ENCODE measurements around the gene ATXN7L2.

ATXN7L2 gene

GRCh38 chr1:109504974-109505373, 21.3 kb downstream of the ATXN7L2 start:
- 82 to 90% methylated on average over 1 of the region's 1 CpG for whole genome bisulfite sequencing, 2 experiments
- Histone ChIP-seq H3K4me3 (ENCODE audit: insufficient read depth, low read depth, low read length) (no peak overlapping the region), H3K9me3 (ENCODE audit: control insufficient read depth, low read length) (no peaks in the 10 kb centered on the region), H3K36me3 (ENCODE audit: control insufficient read depth, insufficient read depth, low read length) (no peaks in the 10 kb centered on the region), H3K27me3 (ENCODE audit: control insufficient read depth, insufficient read depth, low read length, poor library complexity, severe bottlenecking) (peaks cover 19% of the 10 kb centered on the region), H3K27ac (ENCODE audit: insufficient read depth, low read depth, low read length, poor library complexity, severe bottlenecking) (no peak overlapping the region), H3K4me1 (ENCODE audit: control insufficient read depth, insufficient read depth, low read length) (peaks cover 4% of the 10 kb centered on the region)

- 92% methylated on average over 25 of the region's 25 CpGs for WGBS, 2 experiments
- Histone ChIP-seq H3K27ac (ENCODE audit: insufficient read depth, low read depth, low read length, poor library complexity, severe bottlenecking) (no peak overlapping the region), H3K36me3 (ENCODE audit: control insufficient read depth, insufficient read depth, low read length) (no peaks in the 10 kb centered on the region), H3K9me3 (ENCODE audit: control insufficient read depth, low read length) (no peaks in the 10 kb centered on the region), H3K4me1 (ENCODE audit: control insufficient read depth, insufficient read depth, low read length) (peaks cover 11% of the 10 kb centered on the region), H3K27me3 (ENCODE audit: control insufficient read depth, insufficient read depth, low read length, poor library complexity, severe bottlenecking) (peaks cover 50% of the 10 kb centered on the region), H3K4me3 (ENCODE audit: insufficient read depth, low read depth, low read length) (no peak overlapping the region)
These were observed 24.5 kb downstream of the ATXN7L2 start for GRCh38 chr1:109508001-109508872.

- Histone ChIP-seq H3K4me1 (ENCODE audit: control insufficient read depth, insufficient read depth, low read length) (peaks cover 11% of the 10 kb centered on the region), H3K27me3 (ENCODE audit: control insufficient read depth, insufficient read depth, low read length, poor library complexity, severe bottlenecking) (peaks cover 50% of the 10 kb centered on the region), H3K36me3 (ENCODE audit: control insufficient read depth, insufficient read depth, low read length) (no peaks in the 10 kb centered on the region), H3K4me3 (ENCODE audit: insufficient read depth, low read depth, low read length) (peak overlapping the region; percentile 54), H3K27ac (ENCODE audit: insufficient read depth, low read depth, low read length, poor library complexity, severe bottlenecking) (no peak overlapping the region), H3K9me3 (ENCODE audit: control insufficient read depth, low read length) (no peaks in the 10 kb centered on the region)
- 68 to 80% methylated on average over 5 to 7 of the region's 7 CpGs for WGBS, 2 experiments
These were observed 25.1 kb downstream of the ATXN7L2 start for GRCh38 chr1:109508873-109509175.

- Histone ChIP-seq H3K36me3 (ENCODE audit: control insufficient read depth, insufficient read depth, low read length) (no peaks in the 10 kb centered on the region), H3K4me1 (ENCODE audit: control insufficient read depth, insufficient read depth, low read length) (peaks cover 11% of the 10 kb centered on the region), H3K9me3 (ENCODE audit: control insufficient read depth, low read length) (no peaks in the 10 kb centered on the region), H3K27ac (ENCODE audit: insufficient read depth, low read depth, low read length, poor library complexity, severe bottlenecking) (no peak within 1 kb of the TSS), H3K27me3 (ENCODE audit: control insufficient read depth, insufficient read depth, low read length, poor library complexity, severe bottlenecking) (peaks cover 50% of the 10 kb centered on the region), H3K4me3 (ENCODE audit: insufficient read depth, low read depth, low read length) (peak within 1 kb of the TSS; percentile 54)
- WGBS, 2 experiments, result 1% methylated on average over 100 of the region's 100 CpGs
These were observed 25.8 kb downstream of the ATXN7L2 start, which contains the start of gene AMIGO1 for GRCh38 chr1:109509176-109510134. TSS of gene AMIGO1 (minus strand) at chr1:109509727. CDS start at chr1:109508912, 815 bp downstream.

GRCh38 chr1:109513110-109513710, 29.5 kb downstream of the ATXN7L2 start:
- Histone ChIP-seq H3K36me3 (ENCODE audit: control insufficient read depth, insufficient read depth, low read length) (no peaks in the 10 kb centered on the region), H3K27me3 (ENCODE audit: control insufficient read depth, insufficient read depth, low read length, poor library complexity, severe bottlenecking) (peaks cover 46% of the 10 kb centered on the region), H3K4me1 (ENCODE audit: control insufficient read depth, insufficient read depth, low read length) (peaks cover 11% of the 10 kb centered on the region), H3K27ac (ENCODE audit: insufficient read depth, low read depth, low read length, poor library complexity, severe bottlenecking) (no peak overlapping the region), H3K4me3 (ENCODE audit: insufficient read depth, low read depth, low read length) (no peak overlapping the region), H3K9me3 (ENCODE audit: control insufficient read depth, low read length) (no peaks in the 10 kb centered on the region)
- WGBS, 2 experiments, result 94 to 95% methylated on average over 1 to 2 of the region's 2 CpGs

- Histone ChIP-seq H3K4me3 (ENCODE audit: insufficient read depth, low read depth, low read length) (no peak overlapping the region), H3K9me3 (ENCODE audit: control insufficient read depth, low read length) (no peaks in the 10 kb centered on the region), H3K36me3 (ENCODE audit: control insufficient read depth, insufficient read depth, low read length) (no peaks in the 10 kb centered on the region), H3K27ac (ENCODE audit: insufficient read depth, low read depth, low read length, poor library complexity, severe bottlenecking) (no peak overlapping the region), H3K27me3 (ENCODE audit: control insufficient read depth, insufficient read depth, low read length, poor library complexity, severe bottlenecking) (peaks cover 35% of the 10 kb centered on the region), H3K4me1 (ENCODE audit: control insufficient read depth, insufficient read depth, low read length) (peaks cover 7% of the 10 kb centered on the region)
- 86 to 96% methylated on average over 3 of the region's 3 CpGs for WGBS, 2 experiments
These were observed 31.1 kb downstream of the ATXN7L2 start for GRCh38 chr1:109514846-109515245.

- Histone ChIP-seq H3K27ac (ENCODE audit: insufficient read depth, low read depth, low read length, poor library complexity, severe bottlenecking) (no peak overlapping the region), H3K36me3 (ENCODE audit: control insufficient read depth, insufficient read depth, low read length) (no peaks in the 10 kb centered on the region), H3K4me3 (ENCODE audit: insufficient read depth, low read depth, low read length) (no peak overlapping the region), H3K27me3 (ENCODE audit: control insufficient read depth, insufficient read depth, low read length, poor library complexity, severe bottlenecking) (peaks cover 15% of the 10 kb centered on the region), H3K4me1 (ENCODE audit: control insufficient read depth, insufficient read depth, low read length) (no peaks in the 10 kb centered on the region), H3K9me3 (ENCODE audit: control insufficient read depth, low read length) (no peaks in the 10 kb centered on the region)
- 88 to 90% methylated on average over 5 of the region's 5 CpGs for WGBS, 2 experiments
These were observed 33.2 kb downstream of the ATXN7L2 start for GRCh38 chr1:109516872-109517271.

GRCh38 chr1:109517337-109517736, 33.6 kb downstream of the ATXN7L2 start:
- H3K27me3 ChIP-seq (ENCODE audit: control insufficient read depth, insufficient read depth, low read length, poor library complexity, severe bottlenecking), result peaks cover 10% of the 10 kb centered on the region
- H3K9me3 ChIP-seq (ENCODE audit: control insufficient read depth, low read length), result no peaks in the 10 kb centered on the region
- H3K4me1 ChIP-seq (ENCODE audit: control insufficient read depth, insufficient read depth, low read length), result no peaks in the 10 kb centered on the region
- H3K27ac ChIP-seq (ENCODE audit: insufficient read depth, low read depth, low read length, poor library complexity, severe bottlenecking), result no peak overlapping the region
- 92 to 93% methylated on average over 5 of the region's 5 CpGs for WGBS, 2 experiments
- no peaks in the 10 kb centered on the region for H3K36me3 ChIP-seq (ENCODE audit: control insufficient read depth, insufficient read depth, low read length)
- H3K4me3 ChIP-seq (ENCODE audit: insufficient read depth, low read depth, low read length), result no peak overlapping the region

- 88% methylated on average over 14 of the region's 14 CpGs for WGBS, 2 experiments
- Histone ChIP-seq H3K4me3 (ENCODE audit: insufficient read depth, low read depth, low read length) (no peak overlapping the region), H3K27ac (ENCODE audit: insufficient read depth, low read depth, low read length, poor library complexity, severe bottlenecking) (no peak overlapping the region)
These were observed 37.6 kb downstream of the ATXN7L2 start for GRCh38 chr1:109521002-109521951.

More at GRCh38 chr1:109521002-109521951, 37.6 kb downstream of the ATXN7L2 start:
- Histone ChIP-seq H3K4me1 (ENCODE audit: control insufficient read depth, insufficient read depth, low read length) (no peaks in the 10 kb centered on the region), H3K27me3 (ENCODE audit: control insufficient read depth, insufficient read depth, low read length, poor library complexity, severe bottlenecking) (peaks cover 1% of the 10 kb centered on the region), H3K36me3 (ENCODE audit: control insufficient read depth, insufficient read depth, low read length) (no peaks in the 10 kb centered on the region), H3K9me3 (ENCODE audit: control insufficient read depth, low read length) (no peaks in the 10 kb centered on the region)

All from ectodermal cell (in vitro differentiated cells).